Endothelial cell of umbilical vein (primary cell): ENCODE results near the gene NXPH4. TPM values are rescaled to one million over a fixed set of nuclear protein-coding genes. Genes with fewer than 3 reads are reported as not detected.

Experiments used
- BruUV-seq: library from RNA; stranded (reverse); fragments of 400-500 nt; replicated peaks from 2 replicates; lab custom pipeline; 2021; lab: Mats Ljungman, UMichigan
- CTCF ChIA-PET: fragments of 300-600, 350-600 bp; sonication (Branson Sonifier 250); formaldehyde crosslinking; loops from one replicate; lab custom pipeline; 2021; ENCODE audit warnings: antibody characterized with exemption, inconsistent platforms; lab: Charles Lee
- POLR2A ChIA-PET: fragments of 300-600, 350-600 bp; sonication (Branson Sonifier 250); formaldehyde crosslinking; loops from one replicate; lab custom pipeline; 2021; ENCODE audit warnings: antibody characterized with exemption, inconsistent platforms; lab: Charles Lee
- DNase-seq: peaks from one replicate; pipeline ENCODE4 v3.0.0-alpha.2; 2011; ENCODE audit warnings: low read depth, low spot score
- FAIRE-seq: peaks from 2 replicates; lab custom pipeline; 2011; peaks lifted over from hg19 to GRCh38; lab: Jason Lieb, UNC
- H2AFZ ChIP-seq: 2 replicates; pipeline ENCODE4 v1.6.0; 2012; ENCODE audit warnings: low read depth, low read length, control low read depth, inconsistent platforms
- H3K27ac ChIP-seq: 2 replicates; pipeline ENCODE4 v1.5.1; 2011; ENCODE audit warnings: low read depth, mild to moderate bottlenecking, control low read depth, low read length, moderate library complexity; ENCODE audit not compliant: insufficient read depth
- H3K27me3 ChIP-seq, 2 experiments: 2 replicates each; pipeline versions ENCODE4 v1.6.0 to v1.6.1; 2011; ENCODE audit warnings: low read length in 2 of 2, mixed read lengths in 1 of 2; ENCODE audit not compliant: control insufficient read depth in 2 of 2, insufficient read depth in 2 of 2
- H3K36me3 ChIP-seq, 2 experiments: 2 replicates in 1 of 2; 3 replicates in 1 of 2; pipeline ENCODE4 v1.5.1; 2011; ENCODE audit warnings: low read length in 2 of 2, mild to moderate bottlenecking in 1 of 2, moderate library complexity in 1 of 2; ENCODE audit not compliant: control insufficient read depth in 2 of 2, insufficient read depth in 2 of 2; ENCODE audit errors: extremely low read depth in 1 of 2
- H3K4me1 ChIP-seq: 3 replicates; pipeline ENCODE4 v1.5.1; 2011; ENCODE audit warnings: mild to moderate bottlenecking, low read length; ENCODE audit not compliant: control insufficient read depth, insufficient read depth; ENCODE audit errors: extremely low read depth
- H3K4me2 ChIP-seq: 2 replicates; pipeline ENCODE4 v1.6.1; 2011; ENCODE audit warnings: low read length, control low read depth, mixed read lengths; ENCODE audit not compliant: insufficient read depth
- H3K4me3 ChIP-seq, 3 experiments: fragments of 200-600 bp in 1 of 3; sonication (generic), shearing (Covaris generic) in 1 of 3; replicated peaks in 1 of 3; 2 replicates each; pipeline ENCODE4 v1.5.1; 2011 to 2016; ENCODE audit warnings: control low read depth in 3 of 3, low read length in 3 of 3, mild to moderate bottlenecking in 2 of 3, inconsistent platforms in 1 of 3, low read depth in 1 of 3, moderate library complexity in 1 of 3; ENCODE audit not compliant: insufficient read depth in 1 of 3
- H3K79me2 ChIP-seq: 2 replicates; pipeline ENCODE4 v1.6.0; 2012; ENCODE audit warnings: low read length, inconsistent platforms; ENCODE audit not compliant: control insufficient read depth, insufficient read depth
- H3K9ac ChIP-seq: replicated peaks from 2 replicates; pipeline ENCODE3; 2011; ENCODE audit warnings: low read length, control low read depth; ENCODE audit not compliant: insufficient read depth; ENCODE audit errors: extremely low read depth
- H3K9me1 ChIP-seq: replicated peaks from 3 replicates; pipeline ENCODE4 v1.6.0; 2011; ENCODE audit warnings: mild to moderate bottlenecking, low read length; ENCODE audit not compliant: control insufficient read depth, insufficient read depth; ENCODE audit errors: extremely low read depth
- H3K9me3 ChIP-seq: replicated peaks from 2 replicates; pipeline ENCODE4 v1.5.1; 2012; ENCODE audit warnings: low read length, inconsistent platforms; ENCODE audit not compliant: control insufficient read depth, insufficient read depth
- H4K20me1 ChIP-seq: replicated peaks from 2 replicates; pipeline ENCODE3; 2011; ENCODE audit warnings: mild to moderate bottlenecking, low read length; ENCODE audit not compliant: control insufficient read depth, insufficient read depth; ENCODE audit errors: extremely low read depth
- CTCF ChIP-seq, 2 donors: IDR thresholded peaks; 1 replicate in 1 of 2; 2 replicates in 1 of 2; pipeline ENCODE4 v1.5.1; 2011; ENCODE audit warnings: low read length in 2 of 2, mild to moderate bottlenecking in 2 of 2, moderate library complexity in 2 of 2, control low read depth in 1 of 2, inconsistent platforms in 1 of 2, low read depth in 1 of 2; ENCODE audit not compliant: insufficient read depth in 1 of 2; ENCODE audit errors: extremely low read depth in 1 of 2
- EZH2 ChIP-seq: IDR thresholded peaks from 2 replicates; pipeline ENCODE4 v1.6.1; 2012; ENCODE audit warnings: borderline replicate concordance, low read depth, mild to moderate bottlenecking, moderate library complexity, low read length, inconsistent platforms; ENCODE audit not compliant: severe bottlenecking
- FOS ChIP-seq: IDR thresholded peaks from 2 replicates; pipeline ENCODE4 v1.6.1; 2011; ENCODE audit warnings: mild to moderate bottlenecking, low read length, moderate library complexity, borderline replicate concordance; ENCODE audit not compliant: insufficient read depth
- GATA2 ChIP-seq: IDR thresholded peaks from 2 replicates; pipeline ENCODE4 v1.7.0; 2011; ENCODE audit warnings: low read depth, mild to moderate bottlenecking, moderate library complexity, mixed read lengths, low read length; ENCODE audit not compliant: insufficient read length, insufficient read depth
- JUN ChIP-seq: IDR thresholded peaks from 2 replicates; pipeline ENCODE4 v1.6.1; 2011; ENCODE audit warnings: borderline replicate concordance, low read depth; ENCODE audit not compliant: insufficient read length, insufficient read depth
- MAX ChIP-seq: IDR thresholded peaks from 2 replicates; pipeline ENCODE4 v1.6.1; 2011; ENCODE audit not compliant: insufficient read depth, insufficient read length
- MYC ChIP-seq: IDR thresholded peaks from one replicate; pipeline ENCODE4 v1.6.1; 2011; ENCODE audit warnings: mild to moderate bottlenecking, low read depth, low read length
- POLR2A ChIP-seq: IDR thresholded peaks from 2 replicates; pipeline ENCODE4 v1.6.1; 2012; ENCODE audit warnings: low read depth, mild to moderate bottlenecking, control low read depth, low read length
- POLR2AphosphoS5 ChIP-seq: IDR thresholded peaks from 2 replicates; pipeline ENCODE4 v1.6.1; 2012; ENCODE audit warnings: low read depth, mild to moderate bottlenecking, control low read depth, low read length, moderate library complexity; ENCODE audit not compliant: insufficient read depth
- dilution Hi-C: fragments of 300-500 bp; cut with MboI; formaldehyde crosslinking; loops from one replicate; pipeline ENCODE4 v1.15.0; 2019; ENCODE audit warnings: low sequenced_read_pairs; ENCODE audit not compliant: extremely low pct_ligation_motif_present
- intact Hi-C: fragments of 100-400 bp; cut with micrococcal nuclease; formaldehyde crosslinking; loops from one replicate; pipeline ENCODE4 v1.10.0; 2022
- polyA plus RNA-seq, 4 experiments: library from polyadenylated mRNA; depleted of rRNA in 3 of 4; stranded (reverse) in 3 of 4; unstranded in 1 of 4; fragments of >200 nt; gene quantifications; 2 replicates each; pipeline versions ENCODE4 v1.2.1 to v1.2.3, GENCODE V29; 2011 to 2012; ENCODE audit warnings: missing spikeins in 1 of 4
- total RNA-seq: library from RNA; stranded (reverse); gene quantifications from 2 replicates; pipeline ENCODE4 v1.2.3, GENCODE V29; 2021

Gene NXPH4
- total and polyA plus RNA-seq, 2 donors (not counting 3 experiments of a cell fraction or from before 2014, with no cell fraction given), result 0.07 TPM; not detected in 1

GRCh38 chr12:57270966-57271470 is 54.4 kb downstream of the NXPH4 start:
- Histone ChIP-seq H3K27ac (no peak overlapping the region), H3K4me2 (no peak overlapping the region), H3K9ac (no peak overlapping the region), H3K9me3 (no peaks in the 10 kb centered on the region), H3K4me1 (peaks cover 10% of the 10 kb centered on the region), H3K79me2 (no peaks in the 10 kb centered on the region), H3K9me1 (no peaks in the 10 kb centered on the region), H3K4me3 (no peak overlapping the region), H3K36me3 (peaks cover 5 to 9% of the 10 kb centered on the region in 2 experiments), H4K20me1 (no peaks in the 10 kb centered on the region), H2AFZ (no peak overlapping the region), H3K27me3 (no peaks in the 10 kb centered on the region)
- POLR2A ChIA-PET, result no interaction called here
- FAIRE-seq (no peak), DNase-seq (peak; percentile 14)
- TF ChIP-seq CTCF (IDR thresholded peaks at IDR 0.05; ENCODE audit: extremely low read depth in 1 of 2, insufficient read depth in 1 of 2, low read depth in 1 of 2, low read length in 2 of 2), result no peak
- TF ChIP-seq FOS, result no peak
- TF ChIP-seq POLR2A, result no peak
- TF ChIP-seq JUN, result no peak
- no peak for TF ChIP-seq POLR2AphosphoS5
- no peak for TF ChIP-seq MAX
- TF ChIP-seq GATA2, result no peak
- no peak for TF ChIP-seq MYC
- no peak for TF ChIP-seq EZH2
- no TSS peak for BruUV-seq
- dilution Hi-C loops (no loop called here), intact Hi-C loops (no loop called here)
- CTCF ChIA-PET, result interaction anchor here (1.2 to 2.4 kb wide), 3 partner anchors 28 to 181 kb away, joined by 3 to 12 read pairs (median 4); no protein-coding TSS in a partner anchor
